ENCODE results near the gene PTPN9.

The PTPN9 gene

GRCh38 chr15:75425966-75426500 is 153.1 kb downstream of the PTPN9 start:
- no peak for DNase-seq

- no peak for DNase-seq
Measured at GRCh38 chr15:75422554-75422953, 156.6 kb downstream of the PTPN9 start.

DNA sequence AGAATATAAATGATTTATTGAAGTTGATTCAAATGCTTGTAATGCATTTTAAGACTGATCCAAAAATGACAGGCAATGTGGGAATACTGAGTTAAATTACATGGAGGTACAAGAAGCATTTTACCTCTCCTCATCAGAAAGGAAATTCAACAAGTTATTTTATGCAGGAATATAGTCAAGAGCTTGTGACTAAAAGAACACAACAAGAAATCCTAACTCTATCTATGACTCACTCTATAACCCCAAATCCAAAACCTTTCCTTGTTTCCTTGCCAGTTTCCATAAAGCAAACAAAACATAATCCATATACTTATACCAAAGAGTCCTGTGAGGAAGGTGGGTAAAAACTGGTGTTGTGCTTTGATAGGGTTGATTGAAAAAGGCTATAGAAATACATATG is 158.4 kb downstream of the PTPN9 start:
- no peak for DNase-seq

DNA sequence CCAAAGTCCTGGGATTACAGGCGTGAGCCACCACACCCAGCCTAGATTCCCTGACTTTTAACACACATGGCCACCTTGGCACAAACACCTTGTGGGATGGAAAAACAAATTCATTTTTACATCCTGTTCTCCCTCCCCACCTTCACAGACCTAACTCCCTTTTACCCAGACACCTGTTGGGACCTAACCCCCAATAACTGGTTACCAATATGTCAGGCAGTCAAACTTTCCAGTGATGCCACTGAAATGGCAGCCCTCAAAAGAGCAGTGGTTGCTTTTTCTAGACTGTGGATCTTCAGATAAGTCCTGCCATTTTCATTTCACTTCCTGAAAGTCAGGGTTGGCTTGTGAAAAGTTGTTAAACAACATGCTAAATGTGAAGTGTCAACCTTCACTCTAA is 162.5 kb downstream of the PTPN9 start:
- no peak for DNase-seq

All from amygdala (tissue), 56 donors.